DOHH2 (cell line): ENCODE data around the gene LZTR1.
"Not testable (repeated sequence)": the region's sequence is repeated elsewhere in the genome, so short reads cannot be mapped to it uniquely, and the experiment has no call there.

ENCODE experiments used
- H3F3A ChIP-seq: fragments of 200-600 bp; sonication (generic), shearing (Covaris generic); 2 replicates; pipeline ENCODE4 v1.6.0; 2016; ENCODE audit warnings: antibody characterized with exemption, mild to moderate bottlenecking; ENCODE audit not compliant: control insufficient read depth, insufficient read depth
- H3K27ac ChIP-seq: fragments of 200-600 bp; sonication (generic); 2 replicates; pipeline ENCODE4 v1.5.1; 2014; ENCODE audit warnings: low read depth, mild to moderate bottlenecking, low read length, moderate library complexity
- H3K27me3 ChIP-seq: fragments of 200-600 bp; sonication (generic); 2 replicates; pipeline ENCODE4 v1.6.1; 2014; ENCODE audit warnings: mild to moderate bottlenecking, low read length, mixed read lengths; ENCODE audit not compliant: control insufficient read depth
- H3K36me3 ChIP-seq: fragments of 200-600 bp; sonication (generic); 2 replicates; pipeline ENCODE4 v1.6.1; 2014; ENCODE audit warnings: mild to moderate bottlenecking, low read length, moderate library complexity, mixed read lengths; ENCODE audit not compliant: control insufficient read depth
- H3K4me1 ChIP-seq: fragments of 200-600 bp; sonication (generic); 2 replicates; pipeline ENCODE4 v1.6.1; 2014; ENCODE audit warnings: mild to moderate bottlenecking, low read length, mixed read lengths; ENCODE audit not compliant: control insufficient read depth
- H3K4me2 ChIP-seq: fragments of 200-600 bp; sonication (generic); 2 replicates; pipeline ENCODE4 v1.6.0; 2014; ENCODE audit warnings: mild to moderate bottlenecking, low read length, moderate library complexity
- H3K4me3 ChIP-seq: fragments of 200-600 bp; sonication (generic); 2 replicates; pipeline ENCODE4 v1.5.1; 2014; ENCODE audit warnings: mild to moderate bottlenecking, low read length, mixed read lengths
- H3K79me2 ChIP-seq: fragments of 200-600 bp; sonication (generic); 2 replicates; pipeline ENCODE4 v1.6.1; 2014; ENCODE audit warnings: mild to moderate bottlenecking, low read length, mixed read lengths; ENCODE audit not compliant: control insufficient read depth
- H3K9me2 ChIP-seq: fragments of 200-600 bp; sonication (generic); replicated peaks from 2 replicates; pipeline ENCODE4 v1.6.1; 2014; ENCODE audit warnings: mild to moderate bottlenecking, low read length, mixed read lengths; ENCODE audit not compliant: control insufficient read depth
- H3K9me3 ChIP-seq: fragments of 200-600 bp; sonication (generic); 2 replicates; pipeline ENCODE4 v1.6.1; 2014; ENCODE audit warnings: antibody characterized with exemption, low read length, mixed read lengths; ENCODE audit not compliant: control insufficient read depth, insufficient read depth
- H4K20me1 ChIP-seq: fragments of 200-600 bp; sonication (generic); 2 replicates; pipeline ENCODE4 v1.6.0; 2014; ENCODE audit warnings: low read depth, mild to moderate bottlenecking, antibody characterized with exemption, low read length, moderate library complexity; ENCODE audit not compliant: control insufficient read depth, insufficient read depth
- EZH2phosphoT487 ChIP-seq: fragments of 200-600 bp; sonication (generic); IDR thresholded peaks from 2 replicates; pipeline ENCODE4 v1.6.1; 2017; ENCODE audit warnings: borderline replicate concordance, mild to moderate bottlenecking, antibody characterized with exemption, low read length, moderate library complexity, mixed read lengths
- TF ChIP-seq, protein P1 (sequence below): fragments of 200-600 bp; sonication (generic); IDR thresholded peaks from one replicate; pipeline ENCODE4 v1.5.1; 2014; ENCODE audit warnings: antibody characterized with exemption, mild to moderate bottlenecking, low read depth, low read length; ENCODE audit not compliant: poor library complexity, severe bottlenecking

The LZTR1 gene

DNA sequence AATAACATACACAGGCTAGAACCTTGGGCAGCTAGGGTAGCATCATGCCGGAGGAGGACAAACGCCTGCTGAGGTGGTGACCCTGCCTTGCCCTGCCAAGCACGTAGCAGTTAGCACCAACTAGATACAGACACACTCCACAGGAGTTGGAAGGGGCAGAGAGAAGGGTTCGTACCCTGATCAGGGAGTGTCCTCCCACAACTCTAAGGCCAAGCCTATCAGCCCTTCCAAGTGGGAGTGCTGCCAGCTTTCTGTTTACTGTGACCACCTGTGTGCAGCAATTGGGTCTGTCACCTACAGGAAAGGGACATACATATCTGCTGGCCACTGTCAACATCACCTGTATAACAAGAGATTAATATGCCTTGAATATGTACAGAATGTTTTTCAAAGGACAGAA, 21.7 kb downstream of the LZTR1 start:
- Histone ChIP-seq H3F3A (peaks cover 9% of the 10 kb centered on the region), H4K20me1 (no peaks in the 10 kb centered on the region), H3K4me1 (peaks cover 28% of the 10 kb centered on the region), H3K36me3 (peaks cover 27% of the 10 kb centered on the region), H3K79me2 (peaks cover 35% of the 10 kb centered on the region), H3K9me2 (no peaks in the 10 kb centered on the region), H3K27me3 (no peaks in the 10 kb centered on the region), H3K4me3 (peak overlapping the region; percentile 92), H3K27ac (peak overlapping the region; percentile 94), H3K4me2 (peak overlapping the region; percentile 91), H3K9me3 (no peaks in the 10 kb centered on the region)
- TF ChIP-seq, protein P1, sequence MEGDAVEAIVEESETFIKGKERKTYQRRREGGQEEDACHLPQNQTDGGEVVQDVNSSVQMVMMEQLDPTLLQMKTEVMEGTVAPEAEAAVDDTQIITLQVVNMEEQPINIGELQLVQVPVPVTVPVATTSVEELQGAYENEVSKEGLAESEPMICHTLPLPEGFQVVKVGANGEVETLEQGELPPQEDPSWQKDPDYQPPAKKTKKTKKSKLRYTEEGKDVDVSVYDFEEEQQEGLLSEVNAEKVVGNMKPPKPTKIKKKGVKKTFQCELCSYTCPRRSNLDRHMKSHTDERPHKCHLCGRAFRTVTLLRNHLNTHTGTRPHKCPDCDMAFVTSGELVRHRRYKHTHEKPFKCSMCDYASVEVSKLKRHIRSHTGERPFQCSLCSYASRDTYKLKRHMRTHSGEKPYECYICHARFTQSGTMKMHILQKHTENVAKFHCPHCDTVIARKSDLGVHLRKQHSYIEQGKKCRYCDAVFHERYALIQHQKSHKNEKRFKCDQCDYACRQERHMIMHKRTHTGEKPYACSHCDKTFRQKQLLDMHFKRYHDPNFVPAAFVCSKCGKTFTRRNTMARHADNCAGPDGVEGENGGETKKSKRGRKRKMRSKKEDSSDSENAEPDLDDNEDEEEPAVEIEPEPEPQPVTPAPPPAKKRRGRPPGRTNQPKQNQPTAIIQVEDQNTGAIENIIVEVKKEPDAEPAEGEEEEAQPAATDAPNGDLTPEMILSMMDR = no peak
- TF ChIP-seq EZH2phosphoT487 = no peak

DNA sequence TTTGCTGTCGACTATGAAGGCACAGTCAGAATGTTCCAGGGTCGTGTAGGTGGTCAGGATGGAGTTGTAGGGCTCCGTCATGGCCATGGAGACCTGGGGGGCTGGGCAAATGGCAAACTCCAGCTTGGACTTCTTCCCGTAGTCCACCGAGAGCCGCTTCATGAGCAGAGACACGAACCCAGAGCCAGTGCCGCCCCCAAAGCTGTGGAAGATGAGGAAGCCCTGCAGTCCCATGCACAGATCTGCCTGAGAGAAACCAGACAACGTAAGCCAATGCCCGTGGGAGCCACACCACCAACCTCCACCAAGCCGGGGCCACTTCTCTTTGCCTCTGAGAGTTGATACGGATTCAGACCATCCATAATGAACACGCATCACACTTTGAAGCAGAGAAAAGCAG, 27.1 kb downstream of the LZTR1 start:
- not testable (repeated sequence) for H4K20me1 ChIP-seq, H3K27me3 ChIP-seq, H3K9me3 ChIP-seq, H3K4me3 ChIP-seq, H3K27ac ChIP-seq, H3F3A ChIP-seq, H3K36me3 ChIP-seq, H3K79me2 ChIP-seq, H3K4me2 ChIP-seq, H3K9me2 ChIP-seq
- peaks cover 11% of the 10 kb centered on the region for H3K4me1 ChIP-seq

DNA sequence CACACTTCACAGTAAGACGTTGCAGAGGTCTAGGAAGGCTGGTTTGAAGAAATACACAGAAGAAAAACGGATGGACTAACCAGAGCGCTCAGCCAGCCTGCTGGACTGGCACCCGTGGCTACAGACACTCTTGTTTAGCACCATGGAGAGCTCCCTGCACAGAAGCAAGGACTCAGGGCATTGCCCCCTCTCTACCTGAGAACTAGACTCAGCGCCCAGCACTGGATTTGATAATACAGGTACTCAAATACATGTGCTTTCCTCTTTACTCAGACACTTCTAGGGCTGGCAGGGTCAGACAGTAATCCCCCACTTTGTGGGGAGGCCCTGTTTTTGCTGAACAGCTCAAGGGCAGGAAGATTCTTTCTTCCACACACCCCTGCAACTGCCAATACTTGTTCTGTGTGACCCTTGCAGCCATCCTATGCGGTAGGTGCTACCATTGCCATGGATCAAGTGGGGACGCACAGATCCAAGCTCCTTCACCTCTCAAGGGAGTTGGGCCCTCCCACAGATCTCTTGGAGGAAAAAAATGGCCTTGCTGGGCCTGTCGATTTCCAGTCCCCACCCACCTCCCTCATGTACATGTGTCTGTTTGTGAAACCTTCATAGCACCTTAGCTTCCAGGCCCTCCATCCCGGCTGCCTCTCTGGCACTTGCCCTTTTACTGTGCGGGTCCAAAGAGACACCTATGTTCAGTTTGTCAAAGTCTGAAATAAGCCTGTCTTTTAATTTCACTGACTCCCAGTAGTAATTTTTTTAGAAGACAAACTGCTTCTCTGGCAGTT, 27.7 kb downstream of the LZTR1 start:
- no peaks in the 10 kb centered on the region for H3K79me2 ChIP-seq
- no peaks in the 10 kb centered on the region for H3F3A ChIP-seq
- no peak for TF ChIP-seq EZH2phosphoT487
- TF ChIP-seq, protein P1 = no peak
- no peaks in the 10 kb centered on the region for H3K27me3 ChIP-seq
- no peaks in the 10 kb centered on the region for H3K36me3 ChIP-seq
- H3K9me2 ChIP-seq = no peaks in the 10 kb centered on the region
- H3K4me3 ChIP-seq = no peak overlapping the region
- no peaks in the 10 kb centered on the region for H4K20me1 ChIP-seq
- no peak overlapping the region for H3K4me2 ChIP-seq
- peaks cover 17% of the 10 kb centered on the region for H3K4me1 ChIP-seq
- H3K27ac ChIP-seq = no peak overlapping the region
- H3K9me3 ChIP-seq = no peaks in the 10 kb centered on the region

DNA sequence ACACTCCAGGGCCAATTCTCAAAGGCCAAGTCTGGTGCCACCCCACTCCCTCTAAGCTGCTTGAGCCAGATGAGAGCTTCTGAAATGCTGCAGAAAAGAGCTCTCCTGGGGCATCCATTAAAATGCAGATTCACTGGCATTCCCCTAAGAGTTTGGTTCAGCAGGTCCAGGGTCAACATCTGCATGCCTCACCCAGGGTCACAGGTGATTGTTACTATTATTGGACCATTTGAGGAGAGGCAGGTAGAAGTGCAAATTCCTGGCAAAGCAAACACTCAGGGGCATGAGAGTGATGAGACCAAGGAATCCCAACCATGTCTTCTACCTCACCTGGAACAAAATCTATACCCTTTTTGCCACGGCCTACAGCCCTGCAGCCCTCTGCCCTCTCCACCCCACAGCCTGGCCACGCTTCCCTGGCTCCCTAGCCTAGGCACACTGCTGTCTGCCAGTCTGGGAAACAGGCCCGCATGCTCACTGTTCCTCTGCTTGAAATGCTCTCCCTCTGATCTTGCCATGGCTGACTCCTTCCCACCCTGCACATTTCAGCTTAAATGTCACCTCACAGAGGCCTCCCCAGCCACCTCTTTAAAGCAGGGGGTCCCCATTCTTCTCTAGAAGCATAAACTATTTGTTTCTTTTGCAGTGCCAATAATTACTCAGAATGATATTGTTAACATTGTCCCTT, 28.5 kb downstream of the LZTR1 start:
- Histone ChIP-seq H3K4me1 (peaks cover 21% of the 10 kb centered on the region), H3F3A (no peaks in the 10 kb centered on the region), H3K4me2 (no peak overlapping the region), H3K9me2 (no peaks in the 10 kb centered on the region), H3K27me3 (0 out of 2 replicates have a peak, but pooled peaks cover 3% of the 10 kb centered on the region), H3K9me3 (no peaks in the 10 kb centered on the region), H3K79me2 (no peaks in the 10 kb centered on the region), H3K27ac (no peak overlapping the region), H3K36me3 (no peaks in the 10 kb centered on the region), H3K4me3 (no peak overlapping the region), H4K20me1 (no peaks in the 10 kb centered on the region)
- no peak for TF ChIP-seq EZH2phosphoT487
- TF ChIP-seq, protein P1 = no peak
